HG03354 (cell line): ENCODE results near the gene SRD5A1.

Source experiments
- ATAC-seq: cut with Tn5 transposase; IDR thresholded peaks from one replicate; pipeline ENCODE4 v1.9.1; 2021; ENCODE audit warnings: mild to moderate bottlenecking; ENCODE audit not compliant: unreplicated experiment, poor library complexity, severe bottlenecking

Gene SRD5A1

DNA sequence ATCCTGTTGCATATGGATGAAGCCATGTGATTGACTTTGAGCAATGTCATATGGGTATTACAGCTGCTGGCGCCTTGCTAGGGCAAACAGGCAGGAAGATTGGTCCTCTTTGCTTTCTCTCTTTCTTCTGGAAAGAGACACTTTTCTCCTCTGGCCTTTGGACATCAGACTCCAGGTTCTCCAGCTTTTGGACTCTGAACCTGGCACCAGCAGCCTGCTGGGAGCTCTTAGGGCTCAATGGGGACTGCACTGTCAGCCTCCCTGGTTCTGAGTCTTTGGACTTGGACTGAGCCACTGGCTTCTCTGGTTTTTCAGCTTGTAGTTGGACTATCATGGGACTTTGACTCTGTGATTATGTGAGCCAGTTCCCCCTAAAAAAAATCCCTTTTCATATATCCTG, 45.1 kb downstream of the SRD5A1 start:
- ATAC-seq, result no peak

DNA sequence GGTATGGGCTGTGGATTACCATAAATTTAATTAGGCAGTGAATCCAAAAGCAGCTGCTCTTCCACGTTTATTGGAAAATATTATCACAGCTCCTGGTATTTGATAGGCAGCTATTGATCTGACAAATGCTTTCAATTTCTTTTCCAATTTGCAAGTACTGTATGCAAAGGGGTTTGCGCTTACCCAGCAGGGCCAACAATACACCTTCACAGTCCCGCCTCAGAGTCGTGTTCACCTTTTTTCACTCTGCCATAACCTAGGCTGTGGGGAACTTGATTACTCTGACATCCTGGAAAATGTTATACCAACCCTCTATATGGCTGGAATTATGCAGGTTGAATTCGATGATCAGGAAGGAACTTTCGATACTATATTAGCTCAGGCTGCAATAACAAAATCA, 47.7 kb downstream of the SRD5A1 start:
- ATAC-seq, result no peak

DNA sequence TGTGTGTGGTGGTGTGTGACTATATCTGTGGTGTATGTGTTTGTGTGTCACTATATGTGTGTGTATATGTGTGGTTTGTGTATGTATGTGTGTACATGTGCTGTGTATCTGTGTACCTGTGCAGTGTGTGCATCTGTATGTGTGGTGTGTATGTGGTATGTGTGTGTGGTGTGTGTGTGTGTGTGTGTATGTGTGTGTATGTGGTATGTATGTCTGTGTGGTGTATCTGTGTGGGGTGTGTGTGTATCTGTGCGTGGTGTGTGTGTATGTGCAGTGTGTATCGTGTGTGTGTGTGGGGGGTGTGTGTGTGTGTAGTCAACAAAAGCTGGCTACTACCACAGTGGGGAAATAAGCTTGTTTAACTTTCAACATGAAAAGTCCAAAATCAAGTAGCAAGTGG, 48.4 kb downstream of the SRD5A1 start:
- no peak for ATAC-seq

DNA sequence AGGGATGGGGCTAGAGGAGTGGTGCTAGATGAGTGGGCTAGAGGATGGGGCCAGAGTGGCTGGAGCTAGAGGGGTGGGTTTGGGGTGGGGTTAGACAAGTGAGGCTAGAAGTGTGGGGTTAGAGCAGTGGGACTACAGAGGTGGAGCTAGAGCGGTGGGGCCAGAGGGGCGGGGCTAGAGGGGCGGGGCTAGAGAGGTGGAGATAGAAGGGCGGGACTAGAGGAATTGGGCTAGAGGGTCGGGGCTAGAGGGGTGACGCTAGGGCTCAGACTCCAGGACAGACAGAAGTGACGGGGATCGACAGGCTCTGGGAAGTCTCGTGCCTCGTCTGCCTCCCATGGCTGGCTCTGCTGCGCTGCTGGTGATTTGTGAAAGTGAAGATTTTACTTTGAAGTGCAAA, 49.0 kb downstream of the SRD5A1 start:
- ATAC-seq, result no peak

DNA sequence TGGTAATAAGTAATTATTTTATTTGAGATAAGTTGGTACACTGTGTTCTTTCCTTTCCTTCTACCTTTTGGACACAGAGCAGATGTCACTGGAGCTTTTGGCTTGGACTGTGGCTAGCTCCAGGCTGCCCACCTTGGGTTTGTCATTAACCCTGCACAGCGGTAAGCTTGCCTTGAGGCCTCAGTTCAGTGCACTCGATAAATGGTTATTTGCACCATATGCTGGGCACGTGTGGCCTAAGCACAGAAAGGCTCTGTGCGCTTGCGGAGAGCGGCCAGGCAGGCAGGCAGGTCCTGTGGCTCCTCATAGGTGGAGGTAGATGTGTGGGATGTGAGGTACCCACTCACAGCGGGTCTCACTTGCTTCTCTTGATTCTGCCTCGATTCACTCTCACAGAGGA, 50.0 kb downstream of the SRD5A1 start:
- no peak for ATAC-seq

DNA sequence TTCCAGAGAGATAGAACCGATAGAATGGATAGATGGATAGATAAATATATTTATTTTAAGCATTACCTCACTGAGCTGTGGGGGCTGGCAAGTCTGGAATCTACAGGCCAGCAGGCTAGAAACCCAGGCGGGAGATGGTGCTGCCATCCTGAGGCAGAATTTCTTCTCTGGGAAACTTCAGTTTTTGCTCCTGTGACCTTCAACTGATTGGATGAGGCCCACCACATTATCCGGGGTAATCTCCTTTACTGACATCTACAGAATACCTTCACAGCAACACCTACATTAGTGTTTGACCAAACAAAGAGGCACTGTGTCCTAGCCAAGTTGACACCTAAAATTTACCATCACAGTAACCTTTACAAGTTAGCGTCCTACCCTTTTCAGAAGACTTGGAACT, 50.8 kb downstream of the SRD5A1 start:
- no peak for ATAC-seq

DNA sequence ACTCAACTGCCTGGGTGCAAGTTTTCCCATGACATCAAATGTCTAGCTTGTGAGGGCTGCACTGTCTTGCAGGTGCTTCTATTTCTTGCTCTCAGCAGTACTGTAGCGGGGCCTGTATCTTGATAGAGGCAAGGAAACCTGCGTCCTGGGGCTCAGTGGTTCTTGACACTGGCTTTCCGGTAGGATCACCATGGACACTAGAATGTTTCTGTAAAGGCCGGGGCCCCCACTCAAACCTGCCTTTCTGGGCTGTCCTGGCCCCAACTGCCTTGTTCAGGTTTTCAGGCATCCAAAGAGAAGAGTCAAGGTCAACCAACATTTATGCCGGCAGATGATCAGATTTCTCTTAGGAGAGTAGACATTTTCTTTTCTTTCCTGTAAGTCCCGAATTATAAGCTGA, 53.3 kb downstream of the SRD5A1 start:
- no peak for ATAC-seq

DNA sequence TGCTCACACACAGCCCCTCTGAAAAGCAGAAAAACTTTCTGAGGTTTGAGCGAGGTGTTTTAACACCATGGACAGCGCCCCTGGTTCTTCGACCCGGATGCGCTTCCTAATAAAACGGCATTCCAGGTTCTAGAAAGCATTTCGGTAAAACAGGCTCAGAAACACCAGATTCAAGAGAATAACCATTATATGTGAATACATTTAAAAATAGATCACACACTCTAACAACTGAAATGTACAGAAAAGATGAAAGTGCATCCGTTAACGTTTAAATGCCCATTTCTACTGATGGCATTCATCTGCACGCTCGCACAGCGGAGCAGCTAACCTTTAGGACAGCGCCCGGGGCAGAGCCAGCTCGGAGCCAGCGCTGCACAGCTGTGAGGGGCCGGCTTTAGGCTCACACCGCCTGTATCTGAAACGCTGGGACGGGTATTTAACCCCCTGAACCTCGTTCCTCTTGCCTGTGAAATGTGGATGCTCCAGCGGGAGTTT, 53.7 kb downstream of the SRD5A1 start:
- ATAC-seq, result no peak

DNA sequence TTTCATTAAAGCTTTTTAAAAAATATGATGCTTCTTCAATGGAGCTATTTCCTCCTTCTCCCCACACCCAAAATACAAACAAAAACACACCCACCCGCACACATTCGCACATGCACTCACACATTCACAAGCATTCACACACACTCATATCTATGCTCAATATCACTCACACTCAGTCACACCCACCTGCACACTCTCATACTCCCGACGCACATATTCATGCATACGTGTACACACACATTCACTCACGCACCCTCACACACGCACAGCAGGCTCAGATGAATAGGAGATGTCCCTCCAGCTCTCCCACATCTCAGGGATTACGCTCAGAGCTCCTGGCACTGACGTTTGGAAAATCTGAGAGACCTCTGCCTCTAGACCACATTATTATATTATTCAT, 54.3 kb downstream of the SRD5A1 start:
- ATAC-seq, result no peak

DNA sequence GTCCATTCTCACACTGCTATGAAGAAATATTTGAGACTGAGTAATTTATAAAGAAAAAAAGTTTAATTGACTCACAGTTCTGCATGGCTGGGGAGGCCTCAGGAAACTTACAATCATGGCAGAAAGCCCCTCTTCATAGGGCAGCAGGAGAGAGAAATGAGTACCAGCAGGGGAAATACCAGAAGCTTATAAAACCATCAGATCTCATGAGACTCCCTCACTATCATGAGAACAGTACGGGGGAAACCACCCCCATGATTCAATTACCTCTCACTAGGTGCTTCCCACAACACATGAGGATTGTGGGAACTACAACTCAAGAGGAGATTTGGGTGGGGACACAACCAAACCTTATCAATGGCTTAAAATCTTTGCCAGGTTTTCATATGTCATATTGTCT, 59.7 kb downstream of the SRD5A1 start:
- ATAC-seq, result no peak

DNA sequence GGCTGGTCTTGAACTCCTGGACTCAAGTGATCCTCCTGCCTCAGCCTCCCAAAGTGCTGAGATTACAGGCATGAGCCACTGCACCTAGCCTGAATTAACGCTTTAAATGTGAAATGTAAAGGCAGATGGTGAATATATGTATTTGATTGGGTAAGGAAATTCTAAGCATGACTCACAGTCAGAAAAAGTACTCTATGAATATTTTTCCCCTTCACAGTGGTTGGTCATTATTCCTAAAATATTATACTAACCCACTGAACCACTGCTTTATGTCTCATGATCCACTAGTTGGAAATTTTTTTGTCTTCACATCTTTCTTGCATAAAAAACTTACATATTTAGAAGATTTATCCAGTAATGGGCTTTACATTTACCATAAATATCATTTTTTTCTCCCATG, 65.5 kb downstream of the SRD5A1 start:
- ATAC-seq, result no peak

DNA sequence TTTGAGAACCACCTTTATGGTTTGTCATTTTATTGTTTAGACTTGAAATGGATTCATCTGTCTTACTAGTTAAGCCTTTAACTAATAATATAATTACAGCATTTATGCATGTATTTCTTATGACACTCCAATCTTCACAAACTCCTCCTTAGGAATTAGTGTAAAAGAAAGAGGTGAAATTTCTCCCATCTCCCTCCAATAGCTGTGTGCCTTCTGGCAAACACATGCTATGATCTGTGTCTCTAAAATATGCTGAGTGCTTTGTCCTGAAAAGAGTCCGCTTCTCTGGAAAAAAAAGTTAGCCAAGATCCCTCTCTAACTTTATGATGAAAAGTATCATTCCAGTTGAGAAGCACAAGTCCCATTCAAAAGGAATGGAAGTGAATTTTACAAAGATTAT, 66.1 kb downstream of the SRD5A1 start:
- ATAC-seq, result no peak

DNA sequence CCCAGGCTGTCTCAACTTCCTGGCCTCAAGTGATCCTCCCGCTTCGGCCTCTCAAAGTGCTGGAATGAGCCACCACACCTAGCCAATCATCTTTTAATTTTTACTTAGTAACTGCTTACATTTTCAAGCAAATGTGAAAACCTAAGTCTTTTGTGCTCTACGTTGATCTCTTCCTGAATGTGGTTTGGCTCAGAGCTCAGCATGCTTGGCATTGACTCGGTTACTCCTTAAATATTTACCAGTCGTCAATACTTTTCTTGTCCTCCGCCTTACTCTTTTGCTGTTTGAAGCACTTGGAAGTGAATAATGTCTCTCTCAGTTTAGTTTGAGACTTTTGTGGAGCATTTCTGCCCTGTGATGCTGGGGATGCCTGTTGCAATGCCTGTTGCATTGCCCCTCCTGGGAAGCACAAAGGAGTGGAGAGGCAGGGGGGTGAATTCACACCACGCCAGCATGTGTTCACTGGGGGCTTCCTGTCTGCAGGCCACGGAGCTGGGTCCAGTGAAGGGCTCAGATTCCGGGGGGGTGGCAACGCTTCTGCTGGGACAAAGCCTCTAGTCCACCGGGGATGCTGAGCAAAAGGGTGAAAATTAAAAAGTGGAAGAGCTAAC, 66.9 kb downstream of the SRD5A1 start:
- no peak for ATAC-seq

DNA sequence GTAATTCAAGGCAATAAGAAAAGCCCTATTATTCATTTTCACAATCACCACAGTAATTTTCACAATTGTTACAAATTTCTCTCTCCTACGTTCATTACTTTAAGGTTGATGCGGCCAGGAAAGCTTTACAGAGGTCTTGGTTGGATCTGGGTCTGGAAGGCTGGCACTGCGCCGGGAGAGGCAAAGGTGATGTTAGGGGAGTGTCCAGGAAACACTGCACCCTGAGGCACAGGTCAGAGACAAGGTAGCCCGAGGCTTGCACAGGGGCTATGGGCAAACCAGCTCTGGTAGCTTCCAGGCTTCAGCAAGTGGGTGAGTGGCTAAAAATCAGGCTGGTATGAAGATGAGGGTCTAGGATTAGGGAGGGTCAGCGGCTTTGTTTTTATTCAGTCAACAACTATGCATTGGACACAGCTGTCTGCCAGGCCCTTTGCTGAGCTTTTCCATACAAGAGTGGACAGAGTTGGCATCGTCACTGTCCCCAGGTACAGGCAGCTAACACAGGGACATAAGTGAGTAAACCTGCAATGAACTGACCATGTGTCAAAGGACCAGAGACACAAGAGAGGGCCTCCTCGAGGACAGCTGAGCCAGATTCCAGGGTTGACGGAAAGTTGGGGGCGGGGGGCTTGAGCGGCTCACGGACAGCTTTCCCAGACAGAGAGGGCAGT, 67.6 kb downstream of the SRD5A1 start:
- ATAC-seq, result no peak

DNA sequence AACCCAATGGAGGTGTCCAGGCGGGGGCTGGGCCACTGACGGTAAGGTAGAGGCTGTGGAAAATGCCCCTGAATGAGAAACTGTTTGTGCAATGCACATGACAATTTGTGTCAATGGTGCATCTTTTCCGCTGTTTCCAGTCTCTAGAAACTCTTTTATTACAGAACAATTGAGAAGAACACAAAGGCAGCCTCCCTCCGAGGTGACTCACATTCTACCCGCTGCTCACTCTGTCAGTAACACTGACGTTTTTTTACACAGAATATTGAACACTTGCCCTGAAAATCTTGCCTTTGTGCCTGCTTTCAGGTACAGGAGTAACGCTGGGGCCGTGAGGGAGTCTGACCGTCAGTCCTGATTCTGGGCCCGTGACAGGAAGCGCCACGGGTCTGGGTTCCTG, 68.3 kb downstream of the SRD5A1 start:
- ATAC-seq, result no peak

DNA sequence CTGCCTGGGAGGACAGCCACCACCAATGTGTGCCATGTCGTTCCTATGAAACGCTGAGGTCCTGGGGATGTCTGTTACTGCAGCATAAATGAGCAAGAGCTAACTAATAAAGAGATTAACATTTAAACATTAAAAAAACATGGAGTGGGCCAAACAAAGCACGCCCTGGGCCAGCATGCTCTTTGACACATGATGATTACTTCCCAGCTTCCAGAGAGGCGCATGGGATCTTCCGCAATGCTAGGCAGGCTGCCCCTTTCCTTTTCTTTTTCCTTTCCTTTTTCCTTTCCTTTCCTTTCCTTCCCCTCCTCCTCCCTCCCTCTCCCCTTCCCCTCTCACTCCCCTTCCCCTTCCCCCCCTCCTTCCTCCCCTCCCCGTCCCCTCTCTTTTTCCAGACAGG, 69.4 kb downstream of the SRD5A1 start:
- no peak for ATAC-seq

DNA sequence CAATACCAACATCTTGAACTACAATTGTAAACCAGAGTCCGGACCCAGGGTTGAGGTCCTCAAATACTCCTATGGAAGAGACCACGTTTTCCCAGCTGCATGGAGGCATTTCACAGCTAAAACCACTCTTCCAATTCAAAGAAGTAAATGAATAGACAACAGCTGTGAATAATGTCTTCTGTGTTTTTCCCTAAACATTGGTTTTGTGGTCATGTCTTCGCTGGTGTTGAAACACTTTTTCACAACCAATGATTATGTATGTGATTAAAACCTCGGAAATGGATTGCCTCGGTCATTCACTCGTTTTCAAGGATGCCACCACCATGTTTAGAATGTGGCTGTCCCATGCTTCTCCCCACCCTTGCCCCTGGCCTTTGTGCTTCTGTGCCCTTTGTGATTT, 70.6 kb downstream of the SRD5A1 start:
- ATAC-seq, result no peak

DNA sequence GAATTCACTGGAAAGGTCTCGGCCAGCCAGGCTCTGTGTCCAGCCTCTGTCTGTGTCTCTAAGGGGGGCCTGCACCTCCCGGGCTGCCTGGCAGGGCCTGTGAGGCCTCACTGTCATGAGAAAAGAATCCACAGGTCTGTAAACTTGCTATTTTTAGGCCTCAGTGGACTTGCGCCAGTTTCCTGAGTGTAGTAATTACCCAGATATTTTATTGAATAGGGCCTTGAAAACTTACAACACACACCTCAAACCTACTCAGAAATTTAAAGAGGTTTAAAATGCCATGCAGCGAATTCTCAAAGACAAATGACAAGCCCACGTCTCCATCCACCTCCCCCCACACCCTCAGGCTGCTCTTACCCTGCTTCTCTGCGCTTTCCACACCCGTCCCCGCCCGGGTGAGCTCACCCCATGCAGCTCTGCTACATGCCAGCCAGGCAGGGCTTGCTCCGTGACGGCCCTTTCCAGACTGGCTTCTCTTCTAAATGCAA, 71.2 kb downstream of the SRD5A1 start:
- no peak for ATAC-seq

DNA sequence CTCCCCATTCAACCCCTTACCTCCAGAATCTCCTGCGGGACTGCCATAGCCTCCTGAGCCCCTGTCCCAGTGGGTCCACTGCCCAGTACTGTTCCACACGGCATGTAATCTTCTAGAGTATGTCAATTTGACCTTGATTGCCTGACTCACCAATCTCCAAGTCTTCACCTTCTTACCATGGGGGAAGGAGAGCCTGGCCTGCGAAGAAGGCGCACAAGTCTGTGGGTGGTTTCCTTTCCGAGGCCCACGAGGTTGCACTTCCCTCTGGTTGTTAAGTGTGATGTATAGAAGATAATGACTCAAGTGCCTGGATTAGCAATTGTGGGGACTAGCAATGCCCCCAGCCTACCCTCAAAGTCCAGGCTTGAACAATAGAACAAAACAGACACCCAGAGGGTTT, 71.8 kb downstream of the SRD5A1 start:
- ATAC-seq, result peak; percentile 52

DNA sequence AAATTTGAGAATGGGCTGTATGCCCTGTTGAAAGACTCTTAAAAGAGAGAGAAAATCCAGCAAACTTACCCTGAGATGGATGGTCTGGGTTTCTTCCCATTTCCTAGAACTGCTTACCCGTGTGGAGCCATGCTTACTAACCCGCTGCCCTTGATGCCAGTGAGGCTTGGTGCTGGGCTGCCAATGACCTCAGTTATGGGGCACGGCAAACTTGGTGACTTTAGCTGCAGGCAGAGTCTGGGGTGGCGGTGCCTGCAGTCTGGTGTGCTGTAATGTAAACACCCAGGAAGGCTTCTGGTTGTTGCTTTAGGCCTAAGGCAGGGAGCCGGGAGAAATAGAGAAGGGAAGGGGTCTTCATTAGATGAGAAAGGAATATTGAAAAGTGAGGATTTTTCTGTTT, 72.7 kb downstream of the SRD5A1 start:
- ATAC-seq, result no peak

DNA sequence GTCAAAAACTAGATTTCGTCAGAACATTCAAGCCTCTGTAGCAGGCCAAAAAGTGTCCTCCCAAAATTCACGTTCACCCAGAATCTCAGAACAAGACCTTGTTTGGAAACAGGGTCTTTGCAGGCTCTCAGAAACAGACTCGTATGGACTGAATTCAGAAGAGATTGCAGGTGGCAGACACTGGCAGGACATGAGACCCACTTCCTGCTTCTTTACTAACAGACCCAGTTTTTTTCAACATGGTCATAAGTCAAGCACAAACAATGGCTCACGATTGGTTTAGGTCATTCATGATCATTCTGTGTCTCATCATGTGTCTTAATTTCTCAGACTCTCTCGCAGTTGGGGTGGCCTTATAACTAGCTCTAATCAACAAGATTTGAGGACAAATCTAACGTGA, 74.6 kb downstream of the SRD5A1 start:
- ATAC-seq, result no peak

DNA sequence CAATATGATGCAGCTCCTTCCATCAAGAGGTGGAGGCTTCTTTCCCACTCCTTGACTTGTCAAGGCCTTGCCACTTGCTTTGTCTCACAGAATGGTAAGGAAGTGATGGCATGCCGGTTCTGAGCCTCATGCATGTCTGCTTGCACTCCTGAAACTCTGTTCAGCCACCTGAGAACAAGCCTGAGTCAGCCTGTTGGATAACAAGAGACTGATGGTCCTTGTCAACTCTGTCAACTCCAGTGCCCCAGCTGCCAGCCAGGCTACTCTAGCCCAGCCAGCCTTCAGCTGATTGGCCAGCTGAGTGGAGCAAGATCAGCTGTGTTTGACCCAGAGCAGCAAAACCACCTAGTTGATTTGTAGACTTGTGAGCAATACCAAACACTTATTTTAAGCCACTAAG, 75.6 kb downstream of the SRD5A1 start:
- ATAC-seq, result no peak
